ENCODE data around the gene GMIP.

The GMIP gene

DNA sequence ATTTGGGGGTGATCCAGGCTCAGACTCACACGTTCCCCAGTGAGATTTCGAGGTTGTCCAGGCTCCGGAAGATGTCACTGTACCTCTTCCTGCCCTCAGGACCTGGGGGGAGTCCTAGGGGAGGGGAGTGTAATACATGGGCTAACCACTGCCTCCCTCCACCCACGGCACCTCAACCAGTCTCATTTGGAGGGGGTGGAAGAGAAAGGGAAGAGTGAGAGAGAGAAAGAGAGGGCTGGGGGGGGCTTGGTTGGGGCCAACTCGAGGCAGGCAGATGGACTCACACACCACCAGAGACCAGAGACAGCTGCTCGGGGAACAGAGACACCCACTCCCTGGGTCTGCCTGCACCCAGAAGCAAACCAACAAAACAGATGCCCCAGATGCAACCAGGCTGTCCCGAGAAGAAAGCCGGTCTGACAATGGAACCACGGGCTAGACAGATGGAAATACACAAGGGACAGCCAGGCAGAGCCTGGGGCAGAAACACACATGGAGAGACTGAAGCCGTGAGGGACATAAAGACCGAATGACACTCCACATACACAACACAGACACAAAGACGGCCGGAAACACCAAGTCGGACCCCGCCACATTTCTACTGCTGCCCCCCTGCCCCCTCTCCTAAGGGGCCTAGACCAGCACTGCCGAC lies 825 bp downstream of the GMIP start:
- peak; percentile 86 for FAIRE-seq
- peak; percentile 45 for DNase-seq (ENCODE audit: extremely low spot score, insufficient read length, low read depth)

DNA sequence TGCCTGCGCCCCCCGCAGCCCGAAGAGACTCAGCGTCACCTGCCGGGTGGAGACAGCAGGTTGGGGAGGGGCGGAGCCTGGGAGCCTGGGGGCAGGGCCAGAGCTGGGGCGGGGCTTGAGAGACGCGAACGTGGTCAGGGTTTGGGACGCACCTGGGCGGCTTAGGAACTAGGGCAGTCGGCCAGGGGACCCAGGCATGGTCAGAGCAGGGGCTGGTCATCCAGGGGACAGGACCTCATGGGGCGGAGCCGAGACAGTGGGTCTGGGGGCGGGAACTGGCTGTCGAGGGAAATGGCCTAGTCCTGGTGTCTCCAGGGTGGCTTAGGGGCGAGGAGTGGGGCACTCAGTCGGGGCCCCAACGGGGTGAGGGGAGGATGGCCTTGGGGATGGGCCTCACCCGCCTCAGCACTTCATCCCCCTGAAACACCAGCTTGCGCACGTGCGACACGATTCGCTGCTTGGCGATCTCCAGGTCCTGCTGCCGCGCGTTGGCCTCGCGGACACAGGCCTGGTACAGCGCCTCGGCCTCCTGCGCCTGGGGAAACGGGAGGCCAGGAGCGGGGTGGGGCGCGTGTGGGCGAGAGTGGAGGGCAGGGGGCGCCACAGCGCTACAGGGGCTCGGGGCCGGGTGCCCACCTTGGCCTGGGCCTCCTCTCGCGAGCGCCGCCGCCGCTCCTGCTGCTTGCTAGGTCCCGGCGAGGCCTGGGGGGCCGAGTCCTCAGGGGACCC lies 5.8 kb downstream of the GMIP start:
- no peak for DNase-seq (ENCODE audit: extremely low spot score, insufficient read length, low read depth)

DNA sequence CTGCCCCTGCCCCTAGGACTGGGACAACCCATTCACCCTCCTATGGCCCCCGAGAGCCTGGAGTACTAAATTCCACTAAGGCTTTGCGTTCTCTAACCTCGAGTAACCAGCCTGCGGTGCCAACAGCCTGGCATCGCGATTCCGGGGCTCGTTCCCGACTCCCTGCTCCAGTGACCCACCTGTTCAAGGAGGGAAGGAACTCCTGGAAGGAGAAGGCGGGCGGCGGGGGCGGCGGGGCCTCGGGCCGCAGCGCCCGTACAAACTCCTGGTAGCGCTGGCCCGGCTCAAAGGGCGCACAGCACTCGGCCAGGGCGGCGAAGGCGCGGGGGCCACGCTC lies 6.3 kb downstream of the GMIP start:
- no peak for FAIRE-seq
- DNase-seq (ENCODE audit: extremely low spot score, insufficient read length, low read depth): no peak

More for the DNA sequence above, 5.8 kb downstream of the GMIP start:
- no peak for FAIRE-seq

- FAIRE-seq: no peak
- no peak for DNase-seq (ENCODE audit: extremely low spot score, insufficient read length, low read depth)
These were observed 6.8 kb downstream of the GMIP start for GRCh38 chr19:19636573-19637185.

GRCh38 chr19:19635313-19635702 lies 8.1 kb downstream of the GMIP start:
- DNase-seq (ENCODE audit: extremely low spot score, insufficient read length, low read depth) (no peak), FAIRE-seq (no peak)

DNA sequence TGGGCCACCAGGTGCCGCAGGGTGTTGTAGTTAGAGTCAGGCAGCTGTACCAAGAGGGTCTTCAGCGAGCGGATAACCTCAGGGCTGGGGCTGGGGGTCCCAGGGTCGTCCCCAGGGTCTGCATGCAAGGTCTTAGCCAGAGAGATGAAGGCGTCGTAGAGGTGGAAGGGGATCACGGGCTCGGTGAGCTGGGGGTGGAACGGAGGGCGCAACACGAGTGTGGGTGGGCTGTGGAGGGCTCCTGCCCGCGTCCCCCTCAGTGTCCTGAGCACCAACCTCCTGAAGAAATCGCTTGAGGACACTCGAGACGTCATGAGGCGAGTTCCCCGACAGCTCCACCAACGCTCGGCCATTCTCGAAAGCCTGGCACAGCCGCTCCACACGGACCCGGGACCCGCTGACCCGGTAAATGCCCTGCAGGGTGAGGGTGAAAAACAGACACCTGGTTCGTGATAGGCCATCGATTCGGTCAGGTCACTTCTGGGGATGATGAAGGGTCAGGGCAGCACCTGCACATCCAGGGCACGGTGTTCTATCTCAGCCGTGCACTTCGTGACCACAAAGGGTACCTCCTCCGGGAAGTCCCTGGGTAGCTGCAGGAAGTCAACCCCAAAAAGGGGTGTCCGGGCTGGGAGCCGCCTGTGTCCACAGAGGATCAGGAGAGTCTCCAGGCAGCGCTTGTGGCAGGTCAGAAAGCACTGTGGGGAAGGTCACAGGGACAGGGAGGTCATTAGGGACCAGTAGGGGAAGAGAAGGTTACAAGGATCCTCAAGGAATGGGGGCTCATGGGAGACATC lies 8.7 kb downstream of the GMIP start:
- no peak for DNase-seq (ENCODE audit: extremely low spot score, insufficient read length, low read depth)
- FAIRE-seq: no peak

DNA sequence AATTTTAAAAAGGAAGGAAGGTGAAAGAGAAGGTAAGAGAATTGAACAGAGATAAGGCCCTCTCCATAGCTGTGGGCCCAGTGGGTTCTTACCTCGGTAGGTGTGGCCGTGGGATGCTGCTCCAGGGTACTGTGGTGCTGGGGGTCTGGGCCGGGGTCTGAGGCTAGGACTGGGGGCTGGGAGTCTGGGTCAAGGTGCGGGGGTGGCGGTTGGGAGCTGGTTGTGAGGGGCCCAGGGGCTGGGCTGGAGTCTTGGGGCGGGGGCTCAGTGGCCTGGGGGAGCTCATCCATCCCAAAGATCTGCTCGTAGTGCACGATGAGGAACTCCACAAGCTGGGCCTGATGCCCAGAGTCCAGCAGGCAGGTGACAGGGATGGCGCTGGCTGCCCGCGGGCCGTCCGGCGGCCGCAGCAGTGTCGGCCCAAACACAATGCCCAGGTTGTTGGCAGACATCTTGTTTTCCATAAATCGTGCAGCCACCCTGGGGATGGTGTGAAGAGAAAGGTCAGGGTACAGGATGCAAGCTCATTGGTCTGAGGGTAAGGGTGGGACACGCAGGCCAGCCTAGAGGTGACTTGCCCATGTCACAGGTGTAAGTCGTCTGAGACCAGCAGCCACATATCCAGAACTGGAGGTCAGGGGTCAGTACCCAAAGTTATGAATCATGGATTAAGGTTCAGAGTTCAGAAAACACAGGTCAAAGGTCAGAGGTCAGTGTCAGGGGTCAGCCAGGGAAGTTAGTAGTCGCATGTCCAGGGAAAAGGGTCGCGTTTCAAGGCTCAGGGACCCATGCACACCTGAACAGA lies 9.5 kb downstream of the GMIP start:
- FAIRE-seq (no peak), DNase-seq (ENCODE audit: extremely low spot score, insufficient read length, low read depth) (no peak)

DNA sequence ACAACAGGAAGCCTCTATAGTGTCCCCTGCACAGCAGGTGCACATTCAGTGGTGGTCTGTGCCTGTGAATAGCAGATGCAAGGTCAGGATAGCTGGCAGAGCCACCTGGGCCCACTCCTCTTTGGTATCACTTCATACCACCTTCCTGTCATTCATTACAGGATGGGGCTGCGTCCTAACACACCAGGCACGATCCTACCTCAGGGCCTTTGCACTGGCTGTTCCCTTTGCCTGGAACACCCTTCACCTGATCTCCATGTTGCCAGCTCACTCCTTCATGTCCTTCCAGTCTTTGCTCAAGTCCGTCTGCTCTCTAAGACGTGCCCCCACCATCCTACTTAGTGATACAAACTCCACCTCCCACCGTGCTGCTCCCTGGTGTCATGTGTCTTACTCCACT lies 10.8 kb downstream of the GMIP start:
- FAIRE-seq: no peak
- no peak for DNase-seq (ENCODE audit: extremely low spot score, insufficient read length, low read depth)

DNA sequence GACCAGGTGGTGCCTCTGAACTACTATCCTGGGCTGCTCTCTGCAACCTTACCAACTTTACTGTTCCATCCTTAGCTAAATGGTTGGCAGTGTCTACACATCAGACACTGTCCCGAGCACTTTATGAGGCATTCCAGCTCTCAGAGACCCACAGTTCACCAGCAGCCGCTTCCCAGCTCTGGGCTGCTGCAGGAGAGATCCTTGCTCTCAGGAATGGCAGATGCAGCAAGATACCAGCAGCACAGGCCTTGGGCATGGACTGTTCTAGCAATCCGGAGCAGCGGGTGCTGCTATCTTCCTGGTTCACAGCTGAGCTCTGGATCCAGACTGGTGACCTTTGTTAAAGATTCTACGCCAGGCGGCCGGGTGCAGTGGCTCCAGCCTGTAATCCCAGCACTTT lies 12.1 kb downstream of the GMIP start:
- FAIRE-seq (no peak), DNase-seq (ENCODE audit: extremely low spot score, insufficient read length, low read depth) (no peak)

- no peak for DNase-seq (ENCODE audit: extremely low spot score, insufficient read length, low read depth)
- FAIRE-seq: no peak
These were observed 13.0 kb downstream of the GMIP start for GRCh38 chr19:19630426-19630825.

- FAIRE-seq (no peak), DNase-seq (ENCODE audit: extremely low spot score, insufficient read length, low read depth) (no peak)
These were observed 13.4 kb downstream of the GMIP start for GRCh38 chr19:19630062-19630414.

DNA sequence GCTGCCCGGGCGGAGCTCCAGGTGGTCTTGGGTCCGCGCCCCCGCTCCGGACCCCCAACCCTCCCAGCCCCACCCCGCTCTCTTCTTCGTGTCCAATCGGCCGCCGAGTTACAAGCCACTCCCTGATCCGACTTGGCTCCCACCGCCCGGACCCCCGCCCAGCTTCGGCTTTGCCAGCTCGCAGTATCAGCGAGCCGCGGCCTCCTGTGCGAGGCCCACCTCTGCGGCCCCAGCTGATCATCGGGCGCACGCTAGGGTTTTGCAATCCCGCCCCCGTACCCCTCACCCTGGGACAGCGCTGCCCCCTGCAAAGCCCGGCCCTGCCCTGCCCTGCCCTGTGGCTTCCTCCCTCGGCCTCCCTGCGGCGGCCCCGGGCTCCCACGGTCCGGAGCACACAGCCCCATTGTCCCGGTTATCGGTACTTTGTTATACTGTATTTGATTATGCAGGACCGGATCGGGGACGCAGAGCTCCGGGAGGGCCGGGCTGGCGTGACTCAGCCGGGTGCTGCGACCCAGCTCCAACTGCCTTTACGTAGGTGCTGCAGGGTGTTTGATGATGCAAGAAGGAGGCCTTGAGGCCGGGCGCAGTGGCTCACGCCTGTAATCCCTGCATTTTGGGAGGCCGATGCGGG lies 14.8 kb downstream of the GMIP start:
- FAIRE-seq (no peak), DNase-seq (ENCODE audit: extremely low spot score, insufficient read length, low read depth) (peak; percentile 15)

GRCh38 chr19:19627621-19628500 lies 15.6 kb downstream of the GMIP start, which contains the start of gene LPAR2:
LPAR2 (minus strand) TSS chr19:19628220; CDS start chr19:19627275, 945 bp downstream.
- peak; percentile 15 for FAIRE-seq
- DNase-seq (ENCODE audit: extremely low spot score, insufficient read length, low read depth): peak; percentile 87

DNA sequence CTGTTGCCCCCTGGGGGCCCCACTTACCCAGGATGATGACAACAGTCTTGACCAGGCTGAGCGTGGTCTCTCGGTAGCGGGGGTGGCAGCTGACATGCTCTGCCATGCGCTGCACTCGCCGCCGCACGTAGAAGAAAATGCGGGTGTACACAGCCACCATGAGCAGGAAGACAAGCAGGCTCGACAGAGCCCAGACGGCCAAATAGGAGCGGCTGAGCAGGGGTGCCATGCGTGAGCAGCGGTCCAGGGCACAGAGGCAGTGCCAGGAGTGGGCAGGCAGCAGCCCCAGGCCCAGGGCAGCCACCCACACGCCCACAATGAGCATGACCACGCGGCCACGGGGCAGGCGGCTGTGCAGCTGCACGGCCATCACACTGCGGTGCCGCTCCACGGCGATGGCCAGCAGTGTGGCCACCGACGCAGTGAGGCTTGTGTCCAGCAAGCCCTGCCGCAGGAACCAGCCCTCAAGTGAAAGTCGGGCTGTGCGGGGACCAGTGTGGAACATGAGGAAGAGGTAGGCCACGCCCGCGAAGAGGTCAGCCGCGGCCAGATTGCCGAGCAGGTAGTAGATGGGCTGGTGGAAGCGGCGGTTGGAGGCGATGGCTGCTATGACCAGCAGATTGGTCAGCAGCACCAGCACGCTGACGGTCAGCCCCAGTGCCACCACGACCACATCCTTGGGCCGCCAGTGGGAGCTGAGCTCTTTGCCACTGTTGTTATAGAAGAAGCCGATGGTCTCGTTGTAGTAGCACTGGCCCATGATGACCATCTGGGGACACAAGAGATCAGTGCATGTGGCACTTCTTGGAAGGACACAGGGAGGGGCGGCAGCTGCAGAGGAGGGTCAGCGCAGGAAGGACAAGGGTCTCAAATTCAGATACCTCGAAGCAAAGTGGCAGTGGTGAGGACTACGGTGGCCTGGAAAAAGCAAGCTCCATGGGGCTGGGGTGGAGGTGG lies 16.7 kb downstream of the GMIP start:
- DNase-seq (ENCODE audit: extremely low spot score, insufficient read length, low read depth): no peak
- FAIRE-seq: no peak

- FAIRE-seq: no peak
These were observed 19.4 kb downstream of the GMIP start for GRCh38 chr19:19624032-19624570.

DNA sequence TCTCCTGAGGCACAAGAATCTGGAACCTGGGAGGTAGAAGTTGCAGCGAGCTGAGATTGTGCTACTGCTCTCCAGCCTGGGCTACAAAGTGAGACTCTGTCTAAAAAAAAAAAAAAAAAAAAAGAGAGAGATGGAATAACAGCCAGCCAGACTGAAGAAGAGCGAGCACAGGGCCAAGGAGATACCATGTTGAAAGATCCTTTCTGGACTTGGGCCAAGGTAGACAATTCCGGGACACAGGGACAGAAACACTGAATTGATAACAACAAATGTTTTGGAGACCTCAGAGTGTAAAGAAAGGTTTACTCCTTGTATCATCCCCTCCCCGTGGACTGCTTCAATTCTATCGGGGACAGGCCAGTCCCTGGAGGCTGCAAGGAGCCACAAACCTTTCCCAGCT lies 20.1 kb downstream of the GMIP start:
- FAIRE-seq (no peak), DNase-seq (ENCODE audit: extremely low spot score, insufficient read length, low read depth) (no peak)

More at GRCh38 chr19:19624032-19624570, 19.4 kb downstream of the GMIP start:
- no peak for DNase-seq (ENCODE audit: extremely low spot score, insufficient read length, low read depth)

DNA sequence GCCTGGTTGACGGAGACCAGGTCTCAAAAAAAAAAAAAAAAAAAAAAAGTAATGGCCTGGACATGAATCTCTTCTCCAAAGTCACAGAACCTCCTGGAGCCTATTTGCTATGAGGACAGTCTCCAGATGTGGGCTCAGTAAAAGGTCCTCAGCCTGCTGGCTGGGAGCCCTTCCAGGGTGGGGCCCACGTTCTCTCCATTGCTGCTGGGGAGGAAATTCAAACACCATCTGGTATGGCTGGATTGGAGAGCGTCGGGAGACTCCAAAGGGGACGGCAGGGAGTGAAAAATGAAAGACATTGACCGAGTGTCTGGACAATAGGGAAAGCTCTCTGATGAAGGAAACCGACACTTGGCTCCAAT lies 23.6 kb downstream of the GMIP start:
- FAIRE-seq (no peak), DNase-seq (ENCODE audit: extremely low spot score, insufficient read length, low read depth) (no peak)
